Spleen (tissue), 7 donors: ENCODE data around the gene KLHL40.

Source experiments
- CTCF ChIP-seq, 11 experiments: fragments of 200-600 bp in 7 of 11; fragments of 450-650 bp in 4 of 11; sonication (generic) in 4 of 11; IDR thresholded peaks in 8 of 11; conservative IDR thresholded peaks in 3 of 11; 1 replicate in 7 of 11; 2 replicates in 4 of 11; pipeline versions ENCODE4 v1.4.0 to v1.8.0; 2016 to 2021; ENCODE audit warnings: antibody characterized with exemption in 11 of 11, inconsistent platforms in 4 of 11, mild to moderate bottlenecking in 1 of 11
- POLR2A ChIP-seq, 3 donors: fragments of 450-650 bp; IDR thresholded peaks; one replicate each; pipeline ENCODE4 v1.5.1; 2017; ENCODE audit warnings: antibody characterized with exemption in 3 of 3, mild to moderate bottlenecking in 1 of 3
- POLR2AphosphoS5 ChIP-seq, 3 donors: sonication (generic); formaldehyde crosslinking; IDR thresholded peaks; one replicate each; pipeline ENCODE4 v1.5.1; 2017; ENCODE audit warnings: antibody characterized with exemption in 3 of 3
- donor health status: DM: no; HTN: no; CAD: no; lungs with moderate emphysema.
- donor health status: DM: no; HTN: no; CAD: no.
- donor health status: DM: no; HTN: no; CAD: no.

- TF ChIP-seq CTCF (IDR thresholded peaks at IDR 0.05 in 8 of 11, conservative IDR thresholded peaks at IDR 0.05 in 3 of 11) (no peak), POLR2A (IDR thresholded peaks at IDR 0.05) (no peak), POLR2AphosphoS5 (IDR thresholded peaks at IDR 0.05) (no peak)
Measured at GRCh38 chr3:42739401-42740158, 54.2 kb downstream of the KLHL40 start.
